PC-9 (cell line): ENCODE measurements around the gene RPRD1A.

Experiments used
- CTCF ChIP-seq: fragments of 200-600 bp; sonication (generic); conservative IDR thresholded peaks from 2 replicates; pipeline ENCODE4 v1.6.1; 2017; ENCODE audit warnings: mixed run types, antibody characterized with exemption, mild to moderate bottlenecking, moderate library complexity
- EZH2 ChIP-seq: fragments of 200-600 bp; sonication (generic); IDR thresholded peaks from 2 replicates; pipeline ENCODE4 v1.8.0; 2017; ENCODE audit warnings: antibody characterized with exemption, low read depth

GRCh38 chr18:35953688-35954087, 113.7 kb downstream of the RPRD1A start:
- no peak for TF ChIP-seq CTCF
- TF ChIP-seq EZH2: no peak
